Spinal cord (tissue), 10 donors: ENCODE measurements around the gene ACSM2A. TPM values are rescaled to one million over a fixed set of nuclear protein-coding genes. Genes with fewer than 3 reads are reported as not detected.
"Not testable (repeated sequence)": the region's sequence is repeated elsewhere in the genome, so short reads cannot be mapped to it uniquely, and the experiment has no call there.

Experiments used
- DNase-seq, 6 donors: peaks; one replicate each; pipeline versions ENCODE4 v3.0.0 to v3.0.0-alpha.2; 2013 to 2015; ENCODE audit warnings: low spot score in 6 of 6, low read depth in 4 of 6
- H3K27ac ChIP-seq: one replicate; pipeline ENCODE4 v1.5.1; 2013; ENCODE audit warnings: low read depth, low read length, control low read depth
- H3K27me3 ChIP-seq: one replicate; pipeline ENCODE4 v1.6.1; 2013; ENCODE audit warnings: low read length; ENCODE audit not compliant: control insufficient read depth, insufficient read depth
- H3K36me3 ChIP-seq: one replicate; pipeline ENCODE4 v1.6.1; 2013; ENCODE audit warnings: low read length; ENCODE audit not compliant: control insufficient read depth, insufficient read depth
- H3K4me1 ChIP-seq: one replicate; pipeline ENCODE4 v1.6.1; 2013; ENCODE audit warnings: low read length; ENCODE audit not compliant: control insufficient read depth, insufficient read depth
- H3K4me3 ChIP-seq: one replicate; pipeline ENCODE4 v1.5.1; 2013; ENCODE audit warnings: low read depth, low read length, control low read depth
- H3K9me3 ChIP-seq: one replicate; pipeline ENCODE4 v1.6.1; 2013; ENCODE audit warnings: low read length; ENCODE audit not compliant: control insufficient read depth, insufficient read depth
- WGBS: methylation state at CpG from one replicate; pipeline ENCODE4 v1.1.5; 2013; ENCODE audit warnings: missing lambda C conversion rate; ENCODE audit not compliant: insufficient coverage; 5-methylcytosine and 5-hydroxymethylcytosine counted together
- polyA plus RNA-seq, 2 donors: library from polyadenylated mRNA; unstranded; fragments of 120-200 nt; gene quantifications; one replicate each; pipeline ENCODE4 v1.2.1, GENCODE V29; 2013; ENCODE audit not compliant: insufficient read length in 2 of 2
- total RNA-seq, 2 donors: library from RNA; depleted of rRNA in 1 of 2; stranded (reverse); fragments of 120-200 nt in 1 of 2; fragments of >200 nt in 1 of 2; gene quantifications; one replicate each; pipeline versions ENCODE4 v1.2.3 to v1.2.4, GENCODE V29; 2013 to 2014
- donor health status: healthy.

ACSM2A gene
- total and polyA plus RNA-seq, 4 donors = 0.11 to 0.71 (median 0.56) TPM; not detected in 1

DNA sequence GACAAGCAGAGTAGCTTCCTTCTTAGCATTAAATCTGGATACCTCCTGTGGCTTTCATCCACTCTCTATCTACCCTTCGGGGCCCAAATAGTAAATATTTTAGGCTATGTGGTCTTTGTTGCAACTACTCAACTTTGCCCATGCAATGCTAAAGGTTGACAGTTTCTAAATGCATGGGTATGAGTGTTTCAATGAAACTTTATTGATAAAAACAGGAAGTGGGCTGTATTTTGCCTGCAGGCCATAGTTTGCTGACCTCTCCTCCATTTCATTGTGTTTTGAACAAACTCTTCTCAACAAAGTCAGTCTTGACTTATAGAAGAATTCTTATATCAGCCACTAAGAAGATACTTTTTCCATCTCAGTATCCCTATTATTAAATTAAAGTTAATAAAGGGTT, 34.1 kb downstream of the ACSM2A start:
- no peaks in the 10 kb centered on the region for H3K4me1 ChIP-seq
- no CpG with 5 or more reads among the region's 1 CpG for WGBS

DNA sequence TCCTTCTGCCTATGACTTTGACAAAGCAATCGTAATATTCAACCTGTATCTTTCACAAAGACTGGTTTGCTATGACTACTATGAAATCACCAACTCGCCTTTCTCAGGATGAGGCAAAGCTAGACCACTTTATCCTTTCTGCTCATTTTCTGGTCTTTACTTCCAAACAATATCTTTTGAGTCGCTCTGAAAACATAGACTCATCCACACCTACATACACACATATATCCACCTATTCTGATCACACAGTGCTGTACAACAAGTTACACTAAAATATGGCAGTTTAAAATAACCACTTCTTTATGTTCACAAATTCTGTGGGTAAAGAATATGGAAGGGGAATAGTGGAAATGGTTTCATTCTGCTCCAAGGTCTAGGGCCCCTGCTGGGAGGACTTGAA, 39.7 kb downstream of the ACSM2A start:
- not testable (repeated sequence) for H3K9me3 ChIP-seq, H3K36me3 ChIP-seq, H3K4me3 ChIP-seq, H3K27me3 ChIP-seq, DNase-seq, H3K4me1 ChIP-seq, H3K27ac ChIP-seq
- no CpG with 5 or more reads among the region's 3 CpGs for WGBS

More for the DNA sequence above, 34.1 kb downstream of the ACSM2A start:
- DNase-seq = no peak
- no peak overlapping the region for H3K4me3 ChIP-seq
- H3K27ac ChIP-seq = no peak overlapping the region
- no peaks in the 10 kb centered on the region for H3K9me3 ChIP-seq
- H3K27me3 ChIP-seq = no peaks in the 10 kb centered on the region
- no peaks in the 10 kb centered on the region for H3K36me3 ChIP-seq

- not testable (repeated sequence) for H3K4me3 ChIP-seq, H3K9me3 ChIP-seq, H3K27ac ChIP-seq, H3K36me3 ChIP-seq, H3K27me3 ChIP-seq, H3K4me1 ChIP-seq, DNase-seq
- no CpG with 5 or more reads among the region's 11 CpGs for WGBS
Measured at GRCh38 chr16:20491448-20491847, 40.1 kb downstream of the ACSM2A start.

DNA sequence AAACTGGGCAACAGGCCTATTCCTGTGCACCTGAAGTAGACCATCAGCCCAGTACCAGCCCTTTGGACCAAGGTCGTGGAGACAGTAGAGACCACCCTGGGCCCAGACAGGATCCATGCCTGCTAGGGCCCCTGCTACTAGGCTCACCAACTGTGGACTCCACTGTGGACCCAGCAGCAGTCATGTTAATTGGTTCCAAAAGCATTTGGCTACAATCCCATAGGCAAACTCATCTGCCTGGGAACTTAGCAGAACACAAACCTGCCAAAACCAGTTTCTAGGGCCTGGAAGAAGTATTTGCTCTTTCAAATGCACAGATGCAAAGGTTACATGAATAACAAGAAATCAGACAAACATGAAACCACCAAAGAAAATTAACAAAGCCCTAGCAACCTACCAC, 53.1 kb downstream of the ACSM2A start:
- 83% methylated on average over 1 of the region's 1 CpG for WGBS
- H3K4me3 ChIP-seq = no peak overlapping the region
- DNase-seq = no peak
- no peaks in the 10 kb centered on the region for H3K36me3 ChIP-seq
- no peak overlapping the region for H3K27ac ChIP-seq
- no peaks in the 10 kb centered on the region for H3K4me1 ChIP-seq
- peaks cover 4% of the 10 kb centered on the region for H3K9me3 ChIP-seq
- no peaks in the 10 kb centered on the region for H3K27me3 ChIP-seq

DNA sequence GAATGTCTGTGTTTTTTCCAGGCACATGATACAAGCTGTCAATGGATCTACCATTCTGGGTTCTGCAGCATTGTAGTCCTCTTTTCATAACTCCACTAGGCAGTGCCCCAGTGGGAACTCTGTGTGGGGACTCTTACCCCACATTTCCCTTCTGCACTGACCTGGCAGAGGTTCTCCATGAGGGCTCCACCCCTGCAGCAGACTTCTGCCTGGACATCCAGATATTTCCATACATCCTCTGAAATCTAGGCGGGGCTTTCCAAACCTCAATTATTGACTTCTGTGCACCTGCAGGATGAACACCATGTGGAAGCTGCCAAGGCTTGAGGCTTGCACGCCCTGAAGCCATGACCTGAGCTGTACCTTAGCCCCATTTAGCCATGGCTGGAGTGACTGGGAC, 56.0 kb downstream of the ACSM2A start:
- H3K27me3 ChIP-seq = no peaks in the 10 kb centered on the region
- H3K36me3 ChIP-seq = no peaks in the 10 kb centered on the region
- 53% methylated on average over 2 of the region's 2 CpGs for WGBS
- H3K4me1 ChIP-seq = no peaks in the 10 kb centered on the region
- H3K4me3 ChIP-seq = no peak overlapping the region
- no peak overlapping the region for H3K27ac ChIP-seq
- peaks cover 4% of the 10 kb centered on the region for H3K9me3 ChIP-seq
- no peak for DNase-seq

- H3K27me3 ChIP-seq = no peaks in the 10 kb centered on the region
- no peak overlapping the region for H3K27ac ChIP-seq
- no peak overlapping the region for H3K4me3 ChIP-seq
- peaks cover 3% of the 10 kb centered on the region for H3K9me3 ChIP-seq
- H3K36me3 ChIP-seq = no peaks in the 10 kb centered on the region
- no peaks in the 10 kb centered on the region for H3K4me1 ChIP-seq
- DNase-seq = no peak
- WGBS = no CpG with 5 or more reads among the region's 1 CpG
Measured at GRCh38 chr16:20510323-20510722, 59.0 kb downstream of the ACSM2A start.

GRCh38 chr16:20515688-20516090, 64.4 kb downstream of the ACSM2A start:
- Histone ChIP-seq H3K27ac (no peak overlapping the region), H3K27me3 (no peaks in the 10 kb centered on the region), H3K9me3 (no peaks in the 10 kb centered on the region), H3K4me3 (no peak overlapping the region), H3K36me3 (no peaks in the 10 kb centered on the region), H3K4me1 (no peaks in the 10 kb centered on the region)
- no peak for DNase-seq

- Histone ChIP-seq H3K9me3 (no peaks in the 10 kb centered on the region), H3K4me3 (no peak overlapping the region), H3K27ac (no peak overlapping the region), H3K4me1 (no peaks in the 10 kb centered on the region), H3K36me3 (no peaks in the 10 kb centered on the region), H3K27me3 (no peaks in the 10 kb centered on the region)
- 82% methylated on average over 2 of the region's 3 CpGs for whole genome bisulfite sequencing
- DNase-seq = no peak
Measured at GRCh38 chr16:20517149-20517548, 65.8 kb downstream of the ACSM2A start.

DNA sequence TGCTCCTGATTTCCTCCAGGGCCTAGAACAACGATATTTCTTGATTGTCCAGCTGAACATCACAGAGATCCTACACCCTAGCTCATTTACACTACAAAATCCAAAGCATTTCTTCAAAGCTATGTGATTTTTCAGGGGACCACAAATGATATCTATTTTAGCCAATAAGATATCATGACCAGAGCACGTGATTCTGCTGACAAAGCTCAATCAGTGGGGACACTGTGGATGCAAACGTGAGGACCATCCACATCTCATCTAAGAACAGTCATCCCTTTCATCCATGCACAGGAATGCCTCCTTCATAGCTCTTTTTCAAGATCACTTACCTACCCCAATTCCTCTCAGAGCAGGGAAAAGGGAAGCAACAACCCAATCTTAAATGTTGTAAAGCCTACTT, 67.9 kb downstream of the ACSM2A start:
- H3K9me3 ChIP-seq = no peaks in the 10 kb centered on the region
- no peaks in the 10 kb centered on the region for H3K27me3 ChIP-seq
- no peak overlapping the region for H3K4me3 ChIP-seq
- WGBS = 58% methylated on average over 3 of the region's 3 CpGs
- no peak overlapping the region for H3K27ac ChIP-seq
- no peak for DNase-seq
- no peaks in the 10 kb centered on the region for H3K4me1 ChIP-seq
- H3K36me3 ChIP-seq = no peaks in the 10 kb centered on the region

DNA sequence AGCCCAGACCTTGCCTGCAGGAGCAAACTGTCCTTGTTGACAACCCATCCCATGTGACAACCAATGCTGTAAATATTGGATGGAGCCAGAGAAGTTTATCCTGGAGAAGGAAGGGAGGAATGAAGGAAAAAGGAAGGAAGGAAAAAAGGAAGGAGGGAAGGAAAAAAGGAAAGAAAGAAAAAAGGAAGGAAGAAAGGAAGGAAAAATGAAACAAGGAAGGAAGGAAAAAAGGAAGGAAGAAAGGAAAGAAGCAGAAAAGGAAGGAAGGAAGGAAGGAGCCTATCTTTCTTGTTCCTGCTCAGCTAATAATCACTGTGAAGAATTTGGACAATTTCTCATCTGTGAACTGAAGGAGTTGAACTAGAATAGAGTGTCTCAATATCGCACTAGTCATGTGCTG, 68.8 kb downstream of the ACSM2A start:
- no peaks in the 10 kb centered on the region for H3K4me1 ChIP-seq
- H3K27ac ChIP-seq = no peak overlapping the region
- DNase-seq = no peak
- H3K9me3 ChIP-seq = no peaks in the 10 kb centered on the region
- no peaks in the 10 kb centered on the region for H3K36me3 ChIP-seq
- 80% methylated on average over 1 of the region's 1 CpG for WGBS
- H3K4me3 ChIP-seq = no peak overlapping the region
- no peaks in the 10 kb centered on the region for H3K27me3 ChIP-seq
